NCI-H1694 treated with DMSO at 0.1 percent for 48 hours (cell line): ENCODE results near the gene PARM1.

Source experiments
- DNase-seq: peaks from one replicate; lab custom pipeline; 2025; lab: John Stamatoyannopoulos, UW

The PARM1 gene

GRCh38 chr4:75081561-75081960 lies 148.6 kb downstream of the PARM1 start:
- no peak for DNase-seq

- no peak for DNase-seq
Observed at GRCh38 chr4:75087416-75087815, 154.5 kb downstream of the PARM1 start.

GRCh38 chr4:75087865-75088264 lies 154.9 kb downstream of the PARM1 start:
- DNase-seq, result no peak

- no peak for DNase-seq
Observed at GRCh38 chr4:75089206-75089605, 156.3 kb downstream of the PARM1 start.

- no peak for DNase-seq
Observed at GRCh38 chr4:75099321-75099720, 166.4 kb downstream of the PARM1 start.
